HCT116 (cell line): ENCODE measurements around the gene DHRSX. TPM values are rescaled to one million over a fixed set of nuclear protein-coding genes. Genes with fewer than 3 reads are reported as not detected.

Experiments
- ATAC-seq: fragments of 200-7000 bp; cut with Tn5 transposase; 2 replicates; pipeline ENCODE4 v1.9.1; 2020; ENCODE audit warnings: mild to moderate bottlenecking, moderate library complexity
- BruUV-seq: library from RNA; stranded (reverse); fragments of 400-500 nt; replicated peaks from 2 replicates; lab custom pipeline; 2021; lab: Mats Ljungman, UMichigan
- CTCF ChIA-PET: fragments of 300-600 bp; sonication (Branson Sonifier 250); formaldehyde crosslinking; loops from one replicate; lab custom pipeline; 2021; ENCODE audit warnings: antibody characterized with exemption; lab: Charles Lee
- POLR2A ChIA-PET: fragments of 300-600, 350-600 bp; sonication (Branson Sonifier 250); formaldehyde crosslinking; loops from one replicate; lab custom pipeline; 2021; ENCODE audit warnings: antibody characterized with exemption; lab: Charles Lee
- RAD21 ChIA-PET, 2 experiments: fragments of 300-600 bp; sonication (Branson Sonifier 250); formaldehyde crosslinking; loops; one replicate each; lab custom pipeline; 2023; ENCODE audit warnings: low total read pairs in 2 of 2; ENCODE audit not compliant: uncharacterized antibody in 2 of 2, unreplicated experiment in 2 of 2, low non-redundant PET in 1 of 2; lab: Charles Lee
- DNase-seq: peaks from one replicate; pipeline ENCODE4 v3.0.0-alpha.2; 2010; ENCODE audit warnings: low read depth, low spot score
- H2AFZ ChIP-seq: fragments of 200-600 bp; shearing (Covaris generic), sonication (generic); 2 replicates; pipeline ENCODE4 v1.6.1; 2017; ENCODE audit warnings: low read depth, mixed run types, mixed read lengths, antibody characterized with exemption, low read length; ENCODE audit not compliant: poor library complexity, severe bottlenecking
- H3K27ac ChIP-seq: 2 replicates; pipeline ENCODE4 v1.5.1; 2012; ENCODE audit warnings: low read depth, low read length
- H3K27me3 ChIP-seq: fragments of 200-600 bp; sonication (generic); 2 replicates; pipeline ENCODE4 v1.6.1; 2016; ENCODE audit warnings: mixed run types, low read length, mixed read lengths; ENCODE audit not compliant: insufficient read depth
- H3K36me3 ChIP-seq, 2 experiments: fragments of 200-500 bp in 1 of 2; fragments of 200-600 bp in 1 of 2; sonication (Bioruptor generic) in 1 of 2; sonication (generic) in 1 of 2; 2 replicates each; pipeline versions ENCODE4 v1.5.1 to v1.6.1; 2014 to 2016; ENCODE audit warnings: low read length in 2 of 2, inconsistent platforms in 1 of 2, mixed read lengths in 1 of 2, mixed run types in 1 of 2; ENCODE audit not compliant: insufficient read depth in 2 of 2, control insufficient read depth in 1 of 2
- H3K4me1 ChIP-seq, 2 experiments: fragments of 200-600 bp in 1 of 2; sonication (generic) in 1 of 2; 2 replicates each; pipeline versions ENCODE4 v1.5.1 to v1.6.1; 2012 to 2017; ENCODE audit warnings: low read length in 2 of 2, inconsistent platforms in 1 of 2, mild to moderate bottlenecking in 1 of 2, mixed read lengths in 1 of 2, mixed run types in 1 of 2, moderate library complexity in 1 of 2; ENCODE audit not compliant: insufficient read depth in 2 of 2, control insufficient read depth in 1 of 2
- H3K4me2 ChIP-seq: fragments of 200-600 bp; sonication (generic); 2 replicates; pipeline ENCODE4 v1.6.1; 2017; ENCODE audit warnings: mixed run types, low read length, mixed read lengths
- H3K4me3 ChIP-seq, 2 experiments: fragments of 200-600 bp in 1 of 2; sonication (generic) in 1 of 2; replicated peaks in 1 of 2; 2 replicates each; pipeline ENCODE4 v1.5.1; 2011 to 2016; ENCODE audit warnings: low read length in 2 of 2, control low read depth in 1 of 2, low read depth in 1 of 2, mild to moderate bottlenecking in 1 of 2, mixed read lengths in 1 of 2, mixed run types in 1 of 2
- H3K79me2 ChIP-seq: fragments of 200-600 bp; sonication (generic); 2 replicates; pipeline ENCODE4 v1.6.1; 2017; ENCODE audit warnings: mild to moderate bottlenecking, mixed run types, low read length, moderate library complexity, mixed read lengths; ENCODE audit not compliant: insufficient read depth
- H3K9ac ChIP-seq: fragments of 200-600 bp; sonication (generic); 2 replicates; pipeline ENCODE4 v1.6.1; 2016; ENCODE audit warnings: low read length, mixed read lengths
- H3K9me2 ChIP-seq: fragments of 200-600 bp; sonication (generic), shearing (Covaris generic); 2 replicates; pipeline ENCODE4 v1.6.1; 2017; ENCODE audit warnings: mixed run types, mild to moderate bottlenecking, moderate library complexity; ENCODE audit not compliant: insufficient read depth
- H3K9me3 ChIP-seq, 2 experiments: fragments of 200-500 bp in 1 of 2; fragments of 200-600 bp in 1 of 2; sonication (Bioruptor generic) in 1 of 2; sonication (generic) in 1 of 2; 2 replicates each; pipeline ENCODE4 v1.6.1; 2014 to 2017; ENCODE audit warnings: low read length in 2 of 2, mixed read lengths in 2 of 2, inconsistent platforms in 1 of 2, low read depth in 1 of 2, mild to moderate bottlenecking in 1 of 2, mixed run types in 1 of 2, moderate library complexity in 1 of 2; ENCODE audit not compliant: control insufficient read depth in 1 of 2, insufficient read depth in 1 of 2
- H4K20me1 ChIP-seq: fragments of 200-600 bp; sonication (generic), shearing (Covaris generic); 2 replicates; pipeline ENCODE4 v1.6.1; 2017; ENCODE audit warnings: mixed run types, mild to moderate bottlenecking, moderate library complexity; ENCODE audit not compliant: insufficient read depth
- CBX3 ChIP-seq: IDR thresholded peaks from 2 replicates; pipeline ENCODE4 v1.6.1; 2012; ENCODE audit warnings: low read depth
- EGR1 ChIP-seq: IDR thresholded peaks from 2 replicates; pipeline ENCODE4 v1.6.1; 2012; ENCODE audit warnings: low read depth
- EZH2 ChIP-seq: fragments of 200-600 bp; sonication (generic); IDR thresholded peaks from 2 replicates; pipeline ENCODE4 v1.6.1; 2017; ENCODE audit warnings: antibody characterized with exemption, mixed run types
- MAX ChIP-seq: IDR thresholded peaks from 2 replicates; pipeline ENCODE4 v1.6.1; 2012
- POLR2A ChIP-seq: IDR thresholded peaks from 2 replicates; pipeline ENCODE4 v1.7.0; 2011; ENCODE audit warnings: borderline replicate concordance; ENCODE audit not compliant: insufficient read depth, insufficient read length; ENCODE audit errors: extremely low read depth
- POLR2AphosphoS5 ChIP-seq: IDR thresholded peaks from 2 replicates; pipeline ENCODE4 v1.6.1; 2011; ENCODE audit warnings: mild to moderate bottlenecking, low read depth, low read length, moderate library complexity
- RAD21 ChIP-seq: IDR thresholded peaks from 2 replicates; pipeline ENCODE4 v1.6.1; 2012; ENCODE audit warnings: low read depth, mild to moderate bottlenecking
- REST ChIP-seq: IDR thresholded peaks from 2 replicates; pipeline ENCODE4 v1.6.1; 2012; ENCODE audit warnings: low read depth
- SIN3A ChIP-seq: IDR thresholded peaks from 2 replicates; pipeline ENCODE4 v1.6.1; 2012; ENCODE audit warnings: low read depth
- SP1 ChIP-seq: IDR thresholded peaks from 2 replicates; pipeline ENCODE4 v1.6.1; 2012; ENCODE audit warnings: low read depth
- SRF ChIP-seq: IDR thresholded peaks from 2 replicates; pipeline ENCODE4 v1.6.1; 2012; ENCODE audit warnings: low read depth
- TCF7L2 ChIP-seq: IDR thresholded peaks from 2 replicates; pipeline ENCODE4 v1.7.0; 2011; ENCODE audit warnings: borderline replicate concordance, inconsistent platforms; ENCODE audit not compliant: insufficient read depth, insufficient read length; ENCODE audit errors: extremely low read depth
- ZBTB33 ChIP-seq: IDR thresholded peaks from 2 replicates; pipeline ENCODE4 v1.6.1; 2011; ENCODE audit warnings: mild to moderate bottlenecking, low read length, moderate library complexity; ENCODE audit not compliant: insufficient replicate concordance; ENCODE audit errors: extremely low read depth
- ZFX ChIP-seq: fragments of 450-650 bp; IDR thresholded peaks from 2 replicates; pipeline ENCODE4 v1.6.1; 2017
- intact Hi-C: fragments of 100-400 bp; cut with micrococcal nuclease; formaldehyde crosslinking; loops from 2 replicates; pipeline ENCODE4 v1.10.0; 2022
- total RNA-seq: library from RNA; stranded (reverse); gene quantifications from one replicate; pipeline ENCODE4 v1.2.1, GENCODE V29; 2021; ENCODE audit not compliant: unreplicated experiment

DHRSX gene
- total RNA-seq, 1 experiment from 2014 or later = 11.9 TPM

- TF ChIP-seq REST (no peak), RAD21 (no peak)
- TF ChIP-seq, all 23 proteins: peak for 0
Observed at GRCh38 chrX:2231570-2232192, 269.1 kb downstream of the DHRSX start (continued).

GRCh38 chrX:2230457-2230856, 270.3 kb downstream of the DHRSX start:
- no peaks in the 10 kb centered on the region for H3K79me2 ChIP-seq
- no peak overlapping the region for H2AFZ ChIP-seq
- H3K4me2 ChIP-seq = no peak overlapping the region
- RAD21 ChIA-PET = no interaction called here
- H3K36me3 ChIP-seq = no peaks in the 10 kb centered on the region
- intact Hi-C loops = no loop called here
- no peaks in the 10 kb centered on the region for H4K20me1 ChIP-seq
- H3K9me2 ChIP-seq = no peaks in the 10 kb centered on the region
- no peak for ATAC-seq
- DNase-seq = no peak
- H3K27ac ChIP-seq = no peak overlapping the region
- H3K9me3 ChIP-seq = no peaks in the 10 kb centered on the region
- BruUV-seq = no TSS peak
- H3K27me3 ChIP-seq = no peaks in the 10 kb centered on the region
- POLR2A ChIA-PET = no interaction called here
- TF ChIP-seq MAX (no peak), POLR2A (no peak), TCF7L2 (no peak), EGR1 (no peak), ZFX (no peak), POLR2AphosphoS5 (no peak), EZH2 (no peak), SP1 (no peak), REST (no peak), ZBTB33 (no peak), SIN3A (no peak), SRF (no peak), CBX3 (no peak)
- H3K4me1 ChIP-seq = no peaks in the 10 kb centered on the region
- H3K9ac ChIP-seq = no peak overlapping the region
- H3K4me3 ChIP-seq = no peak overlapping the region
- CTCF ChIA-PET = no interaction called here
